PC-3 (cell line): Measurements from ENCODE around the gene SPEN.

ENCODE experiments used
- CTCF ChIP-seq: fragments of 300-600 bp; sonication (generic); conservative IDR thresholded peaks from 2 replicates; pipeline ENCODE4 v1.5.1; 2017; ENCODE audit warnings: antibody characterized with exemption, low read depth, mild to moderate bottlenecking, low read length
- EZH2 ChIP-seq: fragments of 300-600 bp; sonication (generic); IDR thresholded peaks from one replicate; pipeline ENCODE4 v1.6.1; 2017; ENCODE audit warnings: antibody characterized with exemption, mild to moderate bottlenecking, low read length; ENCODE audit not compliant: unreplicated experiment
- EZH2phosphoT487 ChIP-seq: fragments of 300-600 bp; sonication (generic); IDR thresholded peaks from 2 replicates; pipeline ENCODE4 v1.6.1; 2018; ENCODE audit warnings: mild to moderate bottlenecking, antibody characterized with exemption, low read length, borderline replicate concordance

- no peak for TF ChIP-seq CTCF
- TF ChIP-seq EZH2, result no peak
- no peak for TF ChIP-seq EZH2phosphoT487
Measured at GRCh38 chr1:15856888-15857287, 9.4 kb downstream of the SPEN start.
